Loucy (cell line): ENCODE results near the gene PPFIBP2.

ENCODE experiments used
- H2AFZ ChIP-seq: fragments of 200-600 bp; sonication (generic); 2 replicates; pipeline ENCODE4 v1.6.0; 2016; ENCODE audit warnings: antibody characterized with exemption, mild to moderate bottlenecking, low read length, moderate library complexity
- H3F3A ChIP-seq: fragments of 200-600 bp; 2 replicates; pipeline ENCODE4 v1.6.0; 2016; ENCODE audit warnings: antibody characterized with exemption, low read depth, mild to moderate bottlenecking
- H3K27me3 ChIP-seq: fragments of 200-600 bp; sonication (generic); 2 replicates; pipeline ENCODE4 v1.6.1; 2014; ENCODE audit warnings: low read length, mild to moderate bottlenecking; ENCODE audit not compliant: insufficient read depth, poor library complexity, severe bottlenecking
- H3K36me3 ChIP-seq: fragments of 200-600 bp; sonication (generic); 2 replicates; pipeline ENCODE4 v1.6.1; 2016; ENCODE audit warnings: low read length; ENCODE audit not compliant: insufficient read depth
- H3K4me1 ChIP-seq: fragments of 200-600 bp; sonication (generic); 2 replicates; pipeline ENCODE4 v1.5.1; 2014; ENCODE audit warnings: low read length, mild to moderate bottlenecking; ENCODE audit not compliant: insufficient read depth, poor library complexity, severe bottlenecking
- H3K4me2 ChIP-seq: fragments of 200-600 bp; sonication (generic); 2 replicates; pipeline ENCODE4 v1.6.0; 2014; ENCODE audit warnings: antibody characterized with exemption, low read length, low read depth, mild to moderate bottlenecking; ENCODE audit not compliant: poor library complexity, severe bottlenecking
- H3K4me3 ChIP-seq: fragments of 200-600 bp; sonication (generic); 2 replicates; pipeline ENCODE4 v1.5.1; 2014; ENCODE audit warnings: low read length, mild to moderate bottlenecking, mixed read lengths; ENCODE audit not compliant: poor library complexity, severe bottlenecking
- H3K79me2 ChIP-seq: fragments of 200-600 bp; sonication (generic); 2 replicates; pipeline ENCODE4 v1.6.1; 2014; ENCODE audit warnings: low read length; ENCODE audit not compliant: insufficient read depth
- H3K9ac ChIP-seq: fragments of 200-600 bp; sonication (generic); 2 replicates; pipeline ENCODE4 v1.6.0; 2014; ENCODE audit warnings: mild to moderate bottlenecking, low read depth, low read length, moderate library complexity; ENCODE audit not compliant: poor library complexity, severe bottlenecking
- H3K9me2 ChIP-seq: fragments of 200-600 bp; sonication (generic); replicated peaks from 2 replicates; pipeline ENCODE4 v1.6.1; 2016; ENCODE audit warnings: low read depth, low read length, mixed read lengths
- H3K9me3 ChIP-seq: fragments of 200-600 bp; sonication (generic); 2 replicates; pipeline ENCODE4 v1.6.1; 2014; ENCODE audit warnings: mild to moderate bottlenecking, antibody characterized with exemption, low read length, low read depth; ENCODE audit not compliant: insufficient read depth
- H4K20me1 ChIP-seq: fragments of 200-600 bp; sonication (generic); 2 replicates; pipeline ENCODE4 v1.6.0; 2014; ENCODE audit warnings: antibody characterized with exemption, low read length, mild to moderate bottlenecking; ENCODE audit not compliant: insufficient read depth, poor library complexity, severe bottlenecking
- CTCF ChIP-seq: fragments of 200-600 bp; sonication (generic); conservative IDR thresholded peaks from 2 replicates; pipeline ENCODE4 v1.5.1; 2014; ENCODE audit warnings: mild to moderate bottlenecking, antibody characterized with exemption, low read length
- EZH2phosphoT487 ChIP-seq: fragments of 200-600 bp; IDR thresholded peaks from 2 replicates; pipeline ENCODE4 v1.6.1; 2018; ENCODE audit warnings: antibody characterized with exemption, mild to moderate bottlenecking, moderate library complexity, borderline replicate concordance

Gene PPFIBP2

GRCh38 chr11:7492253-7492652, 21.5 kb upstream of the PPFIBP2 start:
- H3K27me3 ChIP-seq, result no peaks in the 10 kb centered on the region
- H3K4me2 ChIP-seq, result no peak overlapping the region
- H3K9me3 ChIP-seq, result no peaks in the 10 kb centered on the region
- H2AFZ ChIP-seq, result no peak overlapping the region
- no peaks in the 10 kb centered on the region for H4K20me1 ChIP-seq
- H3K9me2 ChIP-seq, result no peaks in the 10 kb centered on the region
- H3K79me2 ChIP-seq, result no peaks in the 10 kb centered on the region
- TF ChIP-seq CTCF (no peak), EZH2phosphoT487 (no peak)
- H3K4me1 ChIP-seq, result no peaks in the 10 kb centered on the region
- no peak overlapping the region for H3K9ac ChIP-seq
- H3F3A ChIP-seq, result no peaks in the 10 kb centered on the region
- no peaks in the 10 kb centered on the region for H3K36me3 ChIP-seq
- no peak overlapping the region for H3K4me3 ChIP-seq

GRCh38 chr11:7493670-7494069, 20.1 kb upstream of the PPFIBP2 start:
- H3K27me3 ChIP-seq, result no peaks in the 10 kb centered on the region
- H4K20me1 ChIP-seq, result no peaks in the 10 kb centered on the region
- H3K79me2 ChIP-seq, result no peaks in the 10 kb centered on the region
- H3K36me3 ChIP-seq, result no peaks in the 10 kb centered on the region
- no peak overlapping the region for H3K9ac ChIP-seq
- H3K9me2 ChIP-seq, result no peaks in the 10 kb centered on the region
- TF ChIP-seq CTCF, result no peak
- no peak for TF ChIP-seq EZH2phosphoT487
- no peak overlapping the region for H2AFZ ChIP-seq
- H3K4me3 ChIP-seq, result no peak overlapping the region
- no peaks in the 10 kb centered on the region for H3F3A ChIP-seq
- H3K9me3 ChIP-seq, result no peaks in the 10 kb centered on the region
- no peak overlapping the region for H3K4me2 ChIP-seq
- no peaks in the 10 kb centered on the region for H3K4me1 ChIP-seq

GRCh38 chr11:7494086-7494745, 19.6 kb upstream of the PPFIBP2 start:
- Histone ChIP-seq H3K27me3 (no peaks in the 10 kb centered on the region), H3K4me2 (no peak overlapping the region), H2AFZ (no peak overlapping the region), H3K9me3 (no peaks in the 10 kb centered on the region), H3K79me2 (no peaks in the 10 kb centered on the region), H4K20me1 (no peaks in the 10 kb centered on the region), H3K36me3 (no peaks in the 10 kb centered on the region), H3F3A (no peaks in the 10 kb centered on the region), H3K4me3 (no peak overlapping the region), H3K4me1 (no peaks in the 10 kb centered on the region), H3K9me2 (no peaks in the 10 kb centered on the region), H3K9ac (no peak overlapping the region)
- TF ChIP-seq EZH2phosphoT487 (no peak), CTCF (no peak)
